Breast epithelium (tissue), 3 donors: ENCODE measurements around the gene SORT1.

ENCODE experiments used
- CTCF ChIP-seq, 3 donors: fragments of 450-650 bp; IDR thresholded peaks; one replicate each; pipeline ENCODE4 v1.5.1; 2016 to 2017; ENCODE audit warnings: antibody characterized with exemption in 3 of 3, mild to moderate bottlenecking in 3 of 3, moderate library complexity in 3 of 3
- POLR2A ChIP-seq: fragments of 450-650 bp; IDR thresholded peaks from one replicate; pipeline ENCODE4 v1.6.1; 2016; ENCODE audit warnings: antibody characterized with exemption, mild to moderate bottlenecking, moderate library complexity

GRCh38 chr1:109280862-109281261 lies 116.9 kb downstream of the SORT1 start:
- TF ChIP-seq CTCF (IDR thresholded peaks at IDR 0.05) (no peak), POLR2A (no peak)
